ENCODE data around the gene SPECC1.
"Not testable (repeated sequence)": the region's sequence is repeated elsewhere in the genome, so short reads cannot be mapped to it uniquely, and the experiment has no call there.

The SPECC1 gene

GRCh38 chr17:20009052-20009301 is 182 bp upstream of the SPECC1 start:
- Histone ChIP-seq H3K4me3 (ENCODE audit: low read depth, low read length) (peak overlapping the region; percentile 72), H3K4me1 (no peaks in the 10 kb centered on the region), H3K27me3 (peaks cover 21% of the 10 kb centered on the region), H3K9me3 (no peaks in the 10 kb centered on the region), H3K36me3 (no peaks in the 10 kb centered on the region)
- DNase-seq, result no peak
- no peak; the same call in 1 of the 2 replicates for TF ChIP-seq CTCF (IDR thresholded peaks at IDR 0.05; ENCODE audit: low read depth, low read length)

- DNase-seq, result peak; percentile 6
- Histone ChIP-seq H3K4me1 (no peaks in the 10 kb centered on the region), H3K27me3 (peaks cover 21% of the 10 kb centered on the region), H3K36me3 (no peaks in the 10 kb centered on the region), H3K9me3 (no peaks in the 10 kb centered on the region), H3K4me3 (ENCODE audit: low read depth, low read length) (peak overlapping the region; percentile 37)
- peak; percentile 44 for TF ChIP-seq CTCF (IDR thresholded peaks at IDR 0.05; ENCODE audit: low read depth, low read length)
Measured at GRCh38 chr17:20010099-20010863, 1.1 kb downstream of the SPECC1 start.

- TF ChIP-seq CTCF (IDR thresholded peaks at IDR 0.05; ENCODE audit: low read depth, low read length), result no peak
- Histone ChIP-seq H3K4me3 (ENCODE audit: low read depth, low read length) (no peak overlapping the region), H3K36me3 (no peaks in the 10 kb centered on the region)
Measured at GRCh38 chr17:20010936-20011335, 1.8 kb downstream of the SPECC1 start.

GRCh38 chr17:20012017-20012536 is 2.9 kb downstream of the SPECC1 start:
- no peaks in the 10 kb centered on the region for H3K9me3 ChIP-seq
- no peaks in the 10 kb centered on the region for H3K36me3 ChIP-seq
- peaks cover 16% of the 10 kb centered on the region for H3K27me3 ChIP-seq
- H3K4me1 ChIP-seq, result no peaks in the 10 kb centered on the region
- H3K4me3 ChIP-seq (ENCODE audit: low read depth, low read length), result no peak overlapping the region
- no peak for TF ChIP-seq CTCF (IDR thresholded peaks at IDR 0.05; ENCODE audit: low read depth, low read length)
- DNase-seq, result no peak

More at GRCh38 chr17:20010936-20011335, 1.8 kb downstream of the SPECC1 start:
- no peaks in the 10 kb centered on the region for H3K4me1 ChIP-seq
- no peaks in the 10 kb centered on the region for H3K9me3 ChIP-seq
- no peak for DNase-seq
- H3K27me3 ChIP-seq, result peaks cover 21% of the 10 kb centered on the region

- H3K27me3 ChIP-seq; H3K4me1 ChIP-seq; H3K9me3 ChIP-seq; H3K36me3 ChIP-seq; H3K4me3 ChIP-seq (ENCODE audit: low read depth, low read length); DNase-seq: not testable (repeated sequence)
Measured at GRCh38 chr17:20016475-20016992, 7.4 kb downstream of the SPECC1 start.

- H3K4me3 ChIP-seq (ENCODE audit: low read depth, low read length), result no peak overlapping the region
- no peaks in the 10 kb centered on the region for H3K27me3 ChIP-seq
- DNase-seq, result no peak
- no peak for TF ChIP-seq CTCF (IDR thresholded peaks at IDR 0.05; ENCODE audit: low read depth, low read length)
- H3K36me3 ChIP-seq, result no peaks in the 10 kb centered on the region
- no peaks in the 10 kb centered on the region for H3K4me1 ChIP-seq
- no peaks in the 10 kb centered on the region for H3K9me3 ChIP-seq
Measured at GRCh38 chr17:20022701-20023100, 13.5 kb downstream of the SPECC1 start.

Measured in BE2C (cell line).